ENCODE results near the gene NPAS1. TPM values are rescaled to one million over a fixed set of nuclear protein-coding genes. Genes with fewer than 3 reads are reported as not detected.

The NPAS1 gene
- total and polyA plus RNA-seq, 2 of the 13 experiments (the other 11 are each of a cell fraction or from before 2014, with no cell fraction given): 0.35 to 2.9 TPM

DNA sequence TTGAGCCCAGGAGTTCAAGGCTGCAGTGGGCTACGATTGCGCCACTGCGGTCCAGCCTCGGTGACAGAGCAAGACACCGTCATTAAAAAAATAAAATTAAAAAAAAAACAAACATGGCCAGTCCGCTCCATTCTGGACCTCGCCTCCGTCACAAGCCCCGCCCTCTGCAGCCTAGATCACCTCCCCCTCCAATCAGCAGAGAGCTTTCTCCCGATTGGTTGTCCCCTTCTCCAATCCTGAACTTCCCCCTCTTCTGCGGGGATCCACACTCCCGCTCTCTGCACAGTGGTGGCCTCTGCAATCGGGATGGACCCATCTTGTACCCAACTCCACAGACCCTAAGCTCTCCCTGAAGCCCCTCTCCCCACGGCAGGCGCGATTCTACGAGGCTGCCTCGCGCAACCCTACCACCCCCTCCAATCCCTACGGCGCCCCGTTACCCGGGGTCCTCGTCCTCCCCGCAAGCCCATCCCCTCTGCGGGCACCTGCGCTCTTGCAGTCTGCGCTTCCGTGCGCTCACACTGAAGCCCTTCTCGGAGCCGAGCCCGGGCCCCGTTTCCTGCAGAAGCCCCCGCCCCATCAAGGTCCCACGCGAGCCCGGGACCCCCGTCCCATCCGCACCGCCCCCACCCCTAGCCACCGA, 28.2 kb downstream of the NPAS1 start (continued):
- TF ChIP-seq HMG20A (CRISPR knock-in tag; IDR thresholded peaks at IDR 0.05; ENCODE audit: borderline replicate concordance): no peak
- TF ChIP-seq, protein P1, sequence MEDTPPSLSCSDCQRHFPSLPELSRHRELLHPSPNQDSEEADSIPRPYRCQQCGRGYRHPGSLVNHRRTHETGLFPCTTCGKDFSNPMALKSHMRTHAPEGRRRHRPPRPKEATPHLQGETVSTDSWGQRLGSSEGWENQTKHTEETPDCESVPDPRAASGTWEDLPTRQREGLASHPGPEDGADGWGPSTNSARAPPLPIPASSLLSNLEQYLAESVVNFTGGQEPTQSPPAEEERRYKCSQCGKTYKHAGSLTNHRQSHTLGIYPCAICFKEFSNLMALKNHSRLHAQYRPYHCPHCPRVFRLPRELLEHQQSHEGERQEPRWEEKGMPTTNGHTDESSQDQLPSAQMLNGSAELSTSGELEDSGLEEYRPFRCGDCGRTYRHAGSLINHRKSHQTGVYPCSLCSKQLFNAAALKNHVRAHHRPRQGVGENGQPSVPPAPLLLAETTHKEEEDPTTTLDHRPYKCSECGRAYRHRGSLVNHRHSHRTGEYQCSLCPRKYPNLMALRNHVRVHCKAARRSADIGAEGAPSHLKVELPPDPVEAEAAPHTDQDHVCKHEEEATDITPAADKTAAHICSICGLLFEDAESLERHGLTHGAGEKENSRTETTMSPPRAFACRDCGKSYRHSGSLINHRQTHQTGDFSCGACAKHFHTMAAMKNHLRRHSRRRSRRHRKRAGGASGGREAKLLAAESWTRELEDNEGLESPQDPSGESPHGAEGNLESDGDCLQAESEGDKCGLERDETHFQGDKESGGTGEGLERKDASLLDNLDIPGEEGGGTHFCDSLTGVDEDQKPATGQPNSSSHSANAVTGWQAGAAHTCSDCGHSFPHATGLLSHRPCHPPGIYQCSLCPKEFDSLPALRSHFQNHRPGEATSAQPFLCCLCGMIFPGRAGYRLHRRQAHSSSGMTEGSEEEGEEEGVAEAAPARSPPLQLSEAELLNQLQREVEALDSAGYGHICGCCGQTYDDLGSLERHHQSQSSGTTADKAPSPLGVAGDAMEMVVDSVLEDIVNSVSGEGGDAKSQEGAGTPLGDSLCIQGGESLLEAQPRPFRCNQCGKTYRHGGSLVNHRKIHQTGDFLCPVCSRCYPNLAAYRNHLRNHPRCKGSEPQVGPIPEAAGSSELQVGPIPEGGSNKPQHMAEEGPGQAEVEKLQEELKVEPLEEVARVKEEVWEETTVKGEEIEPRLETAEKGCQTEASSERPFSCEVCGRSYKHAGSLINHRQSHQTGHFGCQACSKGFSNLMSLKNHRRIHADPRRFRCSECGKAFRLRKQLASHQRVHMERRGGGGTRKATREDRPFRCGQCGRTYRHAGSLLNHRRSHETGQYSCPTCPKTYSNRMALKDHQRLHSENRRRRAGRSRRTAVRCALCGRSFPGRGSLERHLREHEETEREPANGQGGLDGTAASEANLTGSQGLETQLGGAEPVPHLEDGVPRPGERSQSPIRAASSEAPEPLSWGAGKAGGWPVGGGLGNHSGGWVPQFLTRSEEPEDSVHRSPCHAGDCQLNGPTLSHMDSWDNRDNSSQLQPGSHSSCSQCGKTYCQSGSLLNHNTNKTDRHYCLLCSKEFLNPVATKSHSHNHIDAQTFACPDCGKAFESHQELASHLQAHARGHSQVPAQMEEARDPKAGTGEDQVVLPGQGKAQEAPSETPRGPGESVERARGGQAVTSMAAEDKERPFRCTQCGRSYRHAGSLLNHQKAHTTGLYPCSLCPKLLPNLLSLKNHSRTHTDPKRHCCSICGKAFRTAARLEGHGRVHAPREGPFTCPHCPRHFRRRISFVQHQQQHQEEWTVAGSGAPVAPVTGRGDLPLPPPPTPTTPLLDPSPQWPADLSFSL (CRISPR knock-in tag; IDR thresholded peaks at IDR 0.05): no peak
- no peak for TF ChIP-seq ZNF850 (CRISPR knock-in tag; conservative IDR thresholded peaks at IDR 0.05)
- peak; percentile 65; the same call in 1 of the 2 replicates for TF ChIP-seq PHF21A (CRISPR knock-in tag; IDR thresholded peaks at IDR 0.05)
- TF ChIP-seq ZEB1 (IDR thresholded peaks at IDR 0.05; ENCODE audit: insufficient replicate concordance, low read depth): no peak
- TF ChIP-seq POLR2AphosphoS2 (IDR thresholded peaks at IDR 0.05; ENCODE audit: low read depth, low read length): no peak
- 0 out of 2 replicates have a peak, but pooled peaks have one; percentile 26 for TF ChIP-seq ELF1 (CRISPR knock-in tag; IDR thresholded peaks at IDR 0.05)
- TF ChIP-seq HNRNPK (IDR thresholded peaks at IDR 0.05; ENCODE audit: low read depth, low read length, poor library complexity, severe bottlenecking): no peak
- TF ChIP-seq, protein P2, sequence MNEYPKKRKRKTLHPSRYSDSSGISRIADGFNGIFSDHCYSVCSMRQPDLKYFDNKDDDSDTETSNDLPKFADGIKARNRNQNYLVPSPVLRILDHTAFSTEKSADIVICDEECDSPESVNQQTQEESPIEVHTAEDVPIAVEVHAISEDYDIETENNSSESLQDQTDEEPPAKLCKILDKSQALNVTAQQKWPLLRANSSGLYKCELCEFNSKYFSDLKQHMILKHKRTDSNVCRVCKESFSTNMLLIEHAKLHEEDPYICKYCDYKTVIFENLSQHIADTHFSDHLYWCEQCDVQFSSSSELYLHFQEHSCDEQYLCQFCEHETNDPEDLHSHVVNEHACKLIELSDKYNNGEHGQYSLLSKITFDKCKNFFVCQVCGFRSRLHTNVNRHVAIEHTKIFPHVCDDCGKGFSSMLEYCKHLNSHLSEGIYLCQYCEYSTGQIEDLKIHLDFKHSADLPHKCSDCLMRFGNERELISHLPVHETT (CRISPR knock-in tag; conservative IDR thresholded peaks at IDR 0.05): no peak
- no peak for TF ChIP-seq CENPT (CRISPR knock-in tag; IDR thresholded peaks at IDR 0.05; ENCODE audit: low read depth)
- no peak for TF ChIP-seq ATAD3A (CRISPR knock-in tag; IDR thresholded peaks at IDR 0.05)
- TF ChIP-seq KDM3A (CRISPR knock-in tag; IDR thresholded peaks at IDR 0.05; ENCODE audit: low read depth): no peak
- no peak for TF ChIP-seq ZNF816 (CRISPR knock-in tag; IDR thresholded peaks at IDR 0.05; ENCODE audit: borderline replicate concordance)
- TF ChIP-seq FOXK1 (CRISPR knock-in tag; IDR thresholded peaks at IDR 0.05; ENCODE audit: borderline replicate concordance, low read depth): no peak
- TF ChIP-seq ASH2L (IDR thresholded peaks at IDR 0.05; ENCODE audit: insufficient read length, low read depth, low read length): no peak
- no peak for TF ChIP-seq MXI1 (IDR thresholded peaks at IDR 0.05; ENCODE audit: borderline replicate concordance, low read depth, low read length)
- no peak for TF ChIP-seq ZNF766 (CRISPR knock-in tag; IDR thresholded peaks at IDR 0.05; ENCODE audit: borderline replicate concordance)
- TF ChIP-seq POGK (CRISPR knock-in tag; conservative IDR thresholded peaks at IDR 0.05): no peak; the same call in 1 of the 2 replicates
- no peak for TF ChIP-seq TAF15 (IDR thresholded peaks at IDR 0.05; ENCODE audit: low read depth, low read length, poor library complexity, severe bottlenecking)
- TF ChIP-seq TEAD3 (CRISPR knock-in tag; optimal IDR thresholded peaks at IDR 0.05; ENCODE audit: borderline replicate concordance): peak; percentile 35
- no peak for TF ChIP-seq TP53 (CRISPR knock-in tag; conservative IDR thresholded peaks at IDR 0.05)
